ENCODE measurements around the gene ZSCAN21.

Gene ZSCAN21

DNA sequence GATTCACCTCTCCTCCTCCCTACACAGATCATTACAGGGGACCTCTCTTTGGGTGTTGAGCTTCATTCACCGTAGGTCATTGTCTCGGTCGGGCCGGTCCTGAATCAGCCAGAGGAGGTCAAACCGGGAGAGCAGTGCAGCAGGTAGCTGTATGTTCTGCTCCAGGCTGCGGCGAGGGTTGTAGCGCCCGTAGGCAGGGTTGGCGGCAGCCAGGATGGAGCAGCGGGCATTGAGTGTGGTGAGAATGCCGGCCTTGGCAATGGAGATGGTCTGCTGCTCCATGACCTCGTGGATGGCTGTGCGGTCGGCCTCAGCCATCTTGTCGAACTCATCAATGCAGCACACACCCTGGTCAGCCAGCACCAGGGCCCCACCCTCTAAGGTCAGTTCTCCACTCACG, 46.1 kb downstream of the ZSCAN21 start:
- TF ChIP-seq, protein P1, sequence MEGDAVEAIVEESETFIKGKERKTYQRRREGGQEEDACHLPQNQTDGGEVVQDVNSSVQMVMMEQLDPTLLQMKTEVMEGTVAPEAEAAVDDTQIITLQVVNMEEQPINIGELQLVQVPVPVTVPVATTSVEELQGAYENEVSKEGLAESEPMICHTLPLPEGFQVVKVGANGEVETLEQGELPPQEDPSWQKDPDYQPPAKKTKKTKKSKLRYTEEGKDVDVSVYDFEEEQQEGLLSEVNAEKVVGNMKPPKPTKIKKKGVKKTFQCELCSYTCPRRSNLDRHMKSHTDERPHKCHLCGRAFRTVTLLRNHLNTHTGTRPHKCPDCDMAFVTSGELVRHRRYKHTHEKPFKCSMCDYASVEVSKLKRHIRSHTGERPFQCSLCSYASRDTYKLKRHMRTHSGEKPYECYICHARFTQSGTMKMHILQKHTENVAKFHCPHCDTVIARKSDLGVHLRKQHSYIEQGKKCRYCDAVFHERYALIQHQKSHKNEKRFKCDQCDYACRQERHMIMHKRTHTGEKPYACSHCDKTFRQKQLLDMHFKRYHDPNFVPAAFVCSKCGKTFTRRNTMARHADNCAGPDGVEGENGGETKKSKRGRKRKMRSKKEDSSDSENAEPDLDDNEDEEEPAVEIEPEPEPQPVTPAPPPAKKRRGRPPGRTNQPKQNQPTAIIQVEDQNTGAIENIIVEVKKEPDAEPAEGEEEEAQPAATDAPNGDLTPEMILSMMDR (IDR thresholded peaks at IDR 0.05; ENCODE audit: insufficient read depth, low read depth, low read length, missing control alignments): no peak
- DNase-seq (ENCODE audit: low read depth): no peak
- no peak overlapping the region for H3K4me3 ChIP-seq (ENCODE audit: low read length)

DNA sequence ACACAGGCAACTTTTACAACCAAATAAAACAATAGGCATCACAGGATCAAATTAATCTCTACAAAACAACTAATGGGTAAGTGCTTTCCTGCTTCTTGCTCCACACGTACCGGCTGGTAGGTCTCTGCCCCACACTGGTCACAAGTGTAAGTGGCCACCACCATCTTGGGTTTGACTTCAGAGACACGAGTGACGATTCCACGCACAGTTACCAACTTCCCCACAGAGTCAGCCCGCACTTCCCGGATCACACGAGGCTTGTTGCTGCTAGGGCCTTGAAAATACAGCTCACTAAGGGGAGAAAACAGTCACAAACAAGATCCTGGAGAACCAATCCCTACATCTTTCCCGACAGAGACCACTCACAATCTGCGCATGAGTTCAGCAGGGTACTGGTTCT, 49.3 kb downstream of the ZSCAN21 start:
- TF ChIP-seq, protein P1 (IDR thresholded peaks at IDR 0.05; ENCODE audit: insufficient read depth, low read depth, low read length, missing control alignments): no peak
- DNase-seq (ENCODE audit: low read depth): no peak
- no peak overlapping the region for H3K4me3 ChIP-seq (ENCODE audit: low read length)

DNA sequence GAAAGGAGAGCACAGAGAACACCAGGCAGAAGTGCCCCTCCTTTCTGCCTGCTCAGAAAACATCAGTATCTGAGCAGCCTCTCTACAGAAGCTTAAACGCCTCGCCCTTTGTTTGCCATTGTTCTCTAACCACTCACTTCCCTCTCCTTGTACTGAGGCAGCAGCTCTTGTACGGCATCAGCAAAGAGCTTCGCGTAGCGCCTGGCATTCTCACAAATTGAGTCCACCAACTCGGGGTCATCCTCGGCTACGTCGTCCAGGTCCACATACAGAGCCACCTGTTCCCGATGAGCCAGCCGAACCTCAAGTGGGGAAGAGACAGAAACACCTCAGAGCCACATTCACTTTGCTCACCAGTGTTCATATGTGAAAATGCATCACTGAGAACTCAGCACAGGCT, 49.9 kb downstream of the ZSCAN21 start:
- H3K4me3 ChIP-seq (ENCODE audit: low read length): peak overlapping the region; percentile 90
- DNase-seq (ENCODE audit: low read depth): peak; percentile 27
- TF ChIP-seq, protein P1 (IDR thresholded peaks at IDR 0.05; ENCODE audit: insufficient read depth, low read depth, low read length, missing control alignments): no peak

DNA sequence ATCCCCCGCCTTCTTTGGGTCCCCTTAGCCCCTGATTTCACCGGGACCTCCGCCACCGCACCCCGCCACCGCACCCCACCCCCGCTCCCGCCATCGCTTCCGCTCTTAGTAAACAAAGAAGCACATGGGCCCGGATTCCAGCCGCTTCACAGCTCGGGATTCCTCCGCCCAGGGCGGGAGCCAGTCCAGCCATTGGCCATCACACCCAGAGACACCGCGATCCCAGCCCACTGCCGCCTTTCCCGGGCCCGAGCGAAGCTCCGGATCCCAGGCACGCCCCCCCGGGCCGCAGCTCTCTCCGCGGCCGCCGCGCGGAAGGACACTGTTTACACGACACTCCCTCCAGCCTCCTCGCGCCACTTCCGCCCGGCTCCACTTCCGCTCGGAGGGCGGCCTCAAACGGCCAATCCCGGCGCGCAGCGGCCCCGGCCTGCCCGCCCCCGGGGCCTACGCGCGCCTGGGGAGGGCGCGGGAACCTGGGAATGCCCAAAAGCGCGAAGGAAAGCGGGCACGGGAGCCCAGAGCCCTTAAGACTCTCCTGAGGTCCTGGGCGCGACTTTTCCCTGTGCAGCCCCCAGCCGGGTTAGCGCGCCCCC, 50.9 kb downstream of the ZSCAN21 start:
- peak overlapping the region; percentile 90 for H3K4me3 ChIP-seq (ENCODE audit: low read length)
- TF ChIP-seq, protein P1 (IDR thresholded peaks at IDR 0.05; ENCODE audit: insufficient read depth, low read depth, low read length, missing control alignments): no peak

DNA sequence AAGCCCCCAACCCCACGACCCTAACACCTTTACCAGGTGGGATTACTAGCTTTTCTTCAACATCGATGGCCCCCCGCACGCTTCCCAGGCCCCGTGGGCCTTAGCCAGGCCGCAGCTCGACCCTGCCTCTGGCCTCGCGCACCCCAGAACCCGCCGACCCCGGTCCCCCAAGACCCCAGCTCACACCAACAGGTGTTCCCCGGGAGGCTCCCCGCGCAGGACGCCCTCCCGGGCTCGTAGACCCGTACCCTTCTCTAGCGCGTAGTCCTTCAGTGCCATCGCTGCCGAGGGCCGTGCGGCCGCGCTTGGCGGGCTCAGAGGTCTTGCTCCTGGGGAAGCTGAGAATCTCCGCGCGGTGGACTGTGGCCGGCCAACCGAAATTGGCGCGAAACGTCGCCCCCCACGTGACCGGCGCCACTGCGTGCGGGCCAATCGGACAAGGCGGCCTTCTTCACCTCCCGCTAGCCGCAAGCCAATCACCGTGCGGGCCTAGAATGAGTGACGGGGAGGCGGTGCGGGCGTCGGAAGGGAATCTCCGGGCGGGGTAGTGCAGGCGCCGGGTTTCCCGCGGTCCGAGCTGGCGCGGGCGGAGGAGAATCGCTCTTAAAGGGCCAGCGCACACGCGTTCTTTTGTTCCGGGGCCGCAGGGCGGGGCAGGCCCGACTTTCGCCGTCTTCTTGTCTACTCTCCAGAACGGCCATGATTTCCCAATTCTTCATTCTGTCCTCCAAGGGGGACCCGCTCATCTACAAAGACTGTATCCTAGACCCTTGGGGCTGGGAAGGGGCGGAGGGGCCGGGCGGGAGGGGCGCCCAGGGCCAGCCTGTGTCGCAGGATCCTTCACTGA, 51.7 kb downstream of the ZSCAN21 start, which contains the start of the genes AP4M1 and MCM7:
Gene AP4M1 (plus strand): TSS at position 628 of the 847 bp plus-strand sequence. CDS start 72 bp downstream, at position 700.
Gene MCM7 (minus strand): TSS at position 382 of the 847 bp plus-strand sequence. CDS start 103 bp downstream, at position 279.
- TF ChIP-seq, protein P1 (IDR thresholded peaks at IDR 0.05; ENCODE audit: insufficient read depth, low read depth, low read length, missing control alignments): no peak
- DNase-seq (ENCODE audit: low read depth): peak; percentile 100
- H3K4me3 ChIP-seq (ENCODE audit: low read length): peak within 1 kb of the TSS; percentile 90

More for the DNA sequence above, 50.9 kb downstream of the ZSCAN21 start:
- peak; percentile 99 for DNase-seq (ENCODE audit: low read depth)

DNA sequence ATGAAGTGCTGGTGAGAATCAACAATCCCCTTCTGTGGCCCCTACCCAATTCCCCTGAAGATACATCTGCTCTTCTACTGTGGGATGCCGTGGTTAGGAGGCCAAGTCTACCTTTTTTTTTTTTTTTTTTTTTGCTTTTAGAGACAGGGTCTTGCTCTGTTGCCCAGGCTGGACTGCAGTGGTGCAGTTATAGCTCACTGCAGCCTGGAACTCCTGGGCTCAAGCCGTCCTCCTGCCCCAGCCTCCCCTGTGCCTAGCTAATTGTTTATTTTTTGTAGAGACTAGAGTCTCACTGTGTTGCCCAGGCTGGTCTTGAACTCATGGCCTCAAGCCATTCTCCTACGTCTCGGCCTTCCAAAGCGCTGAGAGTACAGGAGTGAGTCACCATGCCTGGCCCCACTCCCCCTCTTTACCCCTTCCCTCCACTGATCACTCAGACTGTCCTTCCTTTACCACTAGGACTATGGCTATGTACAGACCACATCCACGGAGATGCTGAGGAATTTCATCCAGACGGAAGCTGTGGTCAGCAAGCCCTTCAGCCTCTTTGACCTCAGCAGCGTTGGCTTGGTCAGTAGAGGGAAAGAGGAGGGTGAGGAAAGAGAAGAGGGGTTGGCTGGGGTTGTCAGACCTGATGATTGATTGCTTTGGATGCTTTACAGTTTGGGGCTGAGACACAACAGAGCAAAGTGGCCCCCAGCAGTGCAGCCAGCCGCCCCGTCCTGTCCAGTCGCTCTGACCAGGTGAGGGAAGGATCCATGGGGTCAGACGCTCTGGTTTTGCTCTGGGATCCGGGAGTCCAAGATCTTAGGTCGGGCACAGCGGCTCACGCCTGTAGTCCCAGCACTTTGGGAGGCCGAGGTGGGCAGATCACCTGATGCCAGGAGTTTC, 53.6 kb downstream of the ZSCAN21 start:
- no peak overlapping the region for H3K4me3 ChIP-seq (ENCODE audit: low read length)
- TF ChIP-seq, protein P1 (IDR thresholded peaks at IDR 0.05; ENCODE audit: insufficient read depth, low read depth, low read length, missing control alignments): no peak
- no peak for DNase-seq (ENCODE audit: low read depth)
